Measurements from ENCODE around the gene TPR. TPM values are rescaled to one million over a fixed set of nuclear protein-coding genes. Genes with fewer than 3 reads are reported as not detected.

The TPR gene
- total RNA-seq, 1 donor from 2014 or later: 83.8 TPM

DNA sequence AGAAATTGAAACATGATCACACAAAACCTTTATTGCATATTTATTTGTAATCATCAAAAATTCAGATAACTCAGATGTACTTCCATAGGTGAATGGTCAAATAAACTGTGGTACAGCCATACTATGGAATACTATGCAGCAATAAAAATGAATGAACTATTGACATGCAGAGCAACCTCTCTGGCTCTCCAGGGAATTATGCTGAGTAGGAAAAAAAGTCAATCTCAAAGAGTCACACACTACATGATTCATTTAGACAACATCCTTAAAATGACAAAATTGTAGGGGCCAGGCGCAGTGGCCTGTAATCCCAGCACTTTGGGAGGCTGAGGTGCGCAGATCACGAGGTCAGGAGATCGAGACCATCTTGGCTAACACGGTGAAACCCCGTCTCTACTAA is 104.0 kb downstream of the TPR start:
- no peak overlapping the region for H3K27ac ChIP-seq (ENCODE audit: low read depth, low read length)
- no peak for TF ChIP-seq EZH2 (IDR thresholded peaks at IDR 0.05; ENCODE audit: insufficient read depth, low read length)
- TF ChIP-seq, protein P1, sequence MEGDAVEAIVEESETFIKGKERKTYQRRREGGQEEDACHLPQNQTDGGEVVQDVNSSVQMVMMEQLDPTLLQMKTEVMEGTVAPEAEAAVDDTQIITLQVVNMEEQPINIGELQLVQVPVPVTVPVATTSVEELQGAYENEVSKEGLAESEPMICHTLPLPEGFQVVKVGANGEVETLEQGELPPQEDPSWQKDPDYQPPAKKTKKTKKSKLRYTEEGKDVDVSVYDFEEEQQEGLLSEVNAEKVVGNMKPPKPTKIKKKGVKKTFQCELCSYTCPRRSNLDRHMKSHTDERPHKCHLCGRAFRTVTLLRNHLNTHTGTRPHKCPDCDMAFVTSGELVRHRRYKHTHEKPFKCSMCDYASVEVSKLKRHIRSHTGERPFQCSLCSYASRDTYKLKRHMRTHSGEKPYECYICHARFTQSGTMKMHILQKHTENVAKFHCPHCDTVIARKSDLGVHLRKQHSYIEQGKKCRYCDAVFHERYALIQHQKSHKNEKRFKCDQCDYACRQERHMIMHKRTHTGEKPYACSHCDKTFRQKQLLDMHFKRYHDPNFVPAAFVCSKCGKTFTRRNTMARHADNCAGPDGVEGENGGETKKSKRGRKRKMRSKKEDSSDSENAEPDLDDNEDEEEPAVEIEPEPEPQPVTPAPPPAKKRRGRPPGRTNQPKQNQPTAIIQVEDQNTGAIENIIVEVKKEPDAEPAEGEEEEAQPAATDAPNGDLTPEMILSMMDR (IDR thresholded peaks at IDR 0.05; ENCODE audit: insufficient read depth, low read depth, low read length): no peak
- Mint-ChIP-seq H3K9me3 (ENCODE audit: unreplicated experiment) (peaks cover 2% of the 10 kb centered on the region), H3K36me3 (ENCODE audit: low read depth, unreplicated experiment) (no peaks in the 10 kb centered on the region), H3K4me3 (ENCODE audit: unreplicated experiment) (no peak overlapping the region), H3K4me1 (ENCODE audit: low read depth, unreplicated experiment) (no peaks in the 10 kb centered on the region), H3K27ac (ENCODE audit: unreplicated experiment) (no peak overlapping the region), H3K27me3 (ENCODE audit: low read depth, unreplicated experiment) (no peaks in the 10 kb centered on the region)
- FAIRE-seq: no peak
- no peaks in the 10 kb centered on the region for H3K9me3 ChIP-seq (ENCODE audit: insufficient read depth, low read depth, low read length)
- no peak overlapping the region for H2AFZ ChIP-seq (ENCODE audit: low read depth, low read length)
- H4K20me1 ChIP-seq (ENCODE audit: insufficient read depth, low read length): no peaks in the 10 kb centered on the region
- no peak for DNase-seq (ENCODE audit: low read depth)
- no peak overlapping the region for H3K4me2 ChIP-seq (ENCODE audit: low read length)
- H3K79me2 ChIP-seq (ENCODE audit: insufficient read depth, low read length): no peaks in the 10 kb centered on the region
- no peaks in the 10 kb centered on the region for H3K4me1 ChIP-seq (ENCODE audit: insufficient read depth, low read length)
- no peak overlapping the region for H3K4me3 ChIP-seq (ENCODE audit: insufficient read depth, low read depth, low read length)
- no peaks in the 10 kb centered on the region for H3K36me3 ChIP-seq (ENCODE audit: insufficient read depth, low read length)
- H3K27me3 ChIP-seq (ENCODE audit: insufficient read depth, low read length): no peaks in the 10 kb centered on the region
- no peak overlapping the region for H3K9ac ChIP-seq (ENCODE audit: low read length)

Other genes starting within 250 kb of the TPR start
- not detected in 2 replicates for gene PRG4, start 79.0 kb downstream of the TPR start, total RNA-seq
- 21.3 and 22.1 TPM in 2 replicates for gene ODR4, start 585 bp upstream of the TPR start, total RNA-seq
- not detected in 2 replicates for gene PDC, start 85.9 kb upstream of the TPR start, total RNA-seq

Measured in astrocyte (in vitro differentiated cells and primary cell).